ENCODE data around the gene SYTL5.

- TF ChIP-seq EZH2 (IDR thresholded peaks at IDR 0.05; ENCODE audit: insufficient read depth, low read length) (no peak), CTCF (IDR thresholded peaks at IDR 0.05; ENCODE audit: insufficient read depth, low read depth, low read length) (no peak)
Observed at GRCh38 chrX:38048886-38049285, 42.5 kb downstream of the SYTL5 start.
